Adrenal gland (tissue), 5 donors: ENCODE measurements around the gene CALR3.

Experiments
- POLR2A ChIP-seq, 2 donors: fragments of 450-650 bp; IDR thresholded peaks; one replicate each; pipeline ENCODE4 v1.6.1; 2017; ENCODE audit warnings: antibody characterized with exemption in 2 of 2, mild to moderate bottlenecking in 2 of 2, moderate library complexity in 1 of 2
- TF ChIP-seq, protein P1 (sequence below), 6 experiments: fragments of 450-650 bp in 4 of 6; fragments of 200-600 bp in 2 of 6; sonication (generic) in 1 of 6; IDR thresholded peaks; 1 replicate in 5 of 6; 2 replicates in 1 of 6; pipeline versions ENCODE4 v1.5.1 to v1.8.0; 2016 to 2021; ENCODE audit warnings: antibody characterized with exemption in 6 of 6, mild to moderate bottlenecking in 2 of 6, moderate library complexity in 1 of 6
- donor health status: DM: no; HTN: no; CAD: no.

DNA sequence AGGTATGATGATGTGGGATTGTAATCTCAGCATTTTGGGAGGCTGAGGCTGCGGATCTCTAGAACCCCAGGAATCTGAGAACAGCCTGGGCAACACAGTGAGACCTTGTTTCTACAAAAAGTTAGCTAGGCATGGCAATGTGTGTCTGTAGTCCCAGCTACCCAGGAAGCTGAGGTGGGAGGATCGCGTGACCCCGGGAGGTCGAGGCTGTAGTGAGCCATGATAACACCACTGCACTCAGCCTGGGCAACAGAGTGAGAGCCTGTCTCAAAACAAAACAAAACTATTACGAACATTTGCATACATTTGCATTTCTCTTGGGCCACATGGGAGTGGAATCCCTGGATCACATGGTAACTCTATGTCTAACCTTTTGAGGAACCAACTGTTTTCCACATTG, 1.9 kb upstream of the CALR3 start:
- TF ChIP-seq, protein P1, sequence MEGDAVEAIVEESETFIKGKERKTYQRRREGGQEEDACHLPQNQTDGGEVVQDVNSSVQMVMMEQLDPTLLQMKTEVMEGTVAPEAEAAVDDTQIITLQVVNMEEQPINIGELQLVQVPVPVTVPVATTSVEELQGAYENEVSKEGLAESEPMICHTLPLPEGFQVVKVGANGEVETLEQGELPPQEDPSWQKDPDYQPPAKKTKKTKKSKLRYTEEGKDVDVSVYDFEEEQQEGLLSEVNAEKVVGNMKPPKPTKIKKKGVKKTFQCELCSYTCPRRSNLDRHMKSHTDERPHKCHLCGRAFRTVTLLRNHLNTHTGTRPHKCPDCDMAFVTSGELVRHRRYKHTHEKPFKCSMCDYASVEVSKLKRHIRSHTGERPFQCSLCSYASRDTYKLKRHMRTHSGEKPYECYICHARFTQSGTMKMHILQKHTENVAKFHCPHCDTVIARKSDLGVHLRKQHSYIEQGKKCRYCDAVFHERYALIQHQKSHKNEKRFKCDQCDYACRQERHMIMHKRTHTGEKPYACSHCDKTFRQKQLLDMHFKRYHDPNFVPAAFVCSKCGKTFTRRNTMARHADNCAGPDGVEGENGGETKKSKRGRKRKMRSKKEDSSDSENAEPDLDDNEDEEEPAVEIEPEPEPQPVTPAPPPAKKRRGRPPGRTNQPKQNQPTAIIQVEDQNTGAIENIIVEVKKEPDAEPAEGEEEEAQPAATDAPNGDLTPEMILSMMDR (IDR thresholded peaks at IDR 0.05): no peak
- TF ChIP-seq POLR2A (IDR thresholded peaks at IDR 0.05): no peak
